ENCODE data around the gene HDHD3.
"Not testable (repeated sequence)": the region's sequence is repeated elsewhere in the genome, so short reads cannot be mapped to it uniquely, and the experiment has no call there.

The HDHD3 gene, protein sequence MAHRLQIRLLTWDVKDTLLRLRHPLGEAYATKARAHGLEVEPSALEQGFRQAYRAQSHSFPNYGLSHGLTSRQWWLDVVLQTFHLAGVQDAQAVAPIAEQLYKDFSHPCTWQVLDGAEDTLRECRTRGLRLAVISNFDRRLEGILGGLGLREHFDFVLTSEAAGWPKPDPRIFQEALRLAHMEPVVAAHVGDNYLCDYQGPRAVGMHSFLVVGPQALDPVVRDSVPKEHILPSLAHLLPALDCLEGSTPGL

DNA sequence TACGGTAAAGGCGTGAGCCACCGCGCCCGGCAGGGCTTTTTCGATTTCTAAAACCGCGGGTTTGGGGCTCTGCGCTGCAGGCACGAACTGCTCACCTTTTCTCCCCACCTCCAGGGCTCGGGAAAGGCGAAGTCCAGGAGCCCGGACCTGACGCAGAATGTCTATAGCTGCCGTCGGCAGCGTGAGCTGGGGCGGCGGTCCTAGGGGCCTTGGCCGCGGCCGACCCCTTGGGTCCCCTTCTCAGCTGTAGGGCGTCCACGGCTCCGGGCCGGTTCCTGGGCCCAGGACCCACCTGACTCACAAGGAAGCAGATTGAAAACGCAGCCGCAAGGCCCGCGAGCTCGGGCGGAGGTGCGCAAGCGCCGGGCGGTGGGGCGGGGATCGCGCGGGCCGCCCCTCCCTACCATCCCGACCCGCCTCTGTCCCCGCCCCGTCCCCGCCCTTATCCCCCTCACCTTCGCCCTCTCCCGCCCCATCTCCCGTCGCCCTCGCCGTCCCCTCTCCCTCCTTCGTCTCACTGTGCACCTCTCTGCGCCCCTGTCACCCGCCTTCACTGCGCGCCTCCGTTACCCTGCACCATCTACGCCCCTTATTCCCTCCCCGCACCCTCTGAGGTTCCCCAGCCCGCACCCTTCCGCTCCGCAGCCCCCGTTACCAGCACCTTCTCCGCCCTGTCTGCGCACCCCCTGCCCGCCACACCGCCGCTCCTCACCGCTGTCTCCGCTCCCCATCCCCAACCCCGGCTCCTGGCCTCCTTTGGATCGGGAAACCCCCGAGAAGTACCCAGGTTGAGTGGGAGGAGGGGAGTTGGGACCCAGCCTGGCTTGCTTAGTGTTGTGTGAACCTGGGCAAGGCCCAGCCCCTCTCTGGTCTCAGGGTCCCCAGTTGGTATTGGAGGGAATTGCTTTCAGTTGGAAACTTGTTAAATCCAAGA is at the start of gene HDHD3:
TSS of gene HDHD3 (minus strand) at position 353 of the 934 bp plus-strand sequence. CDS start 2,632 bp downstream, outside the sequence.
- peak; percentile 71 for DNase-seq (ENCODE audit: low read depth)

DNA sequence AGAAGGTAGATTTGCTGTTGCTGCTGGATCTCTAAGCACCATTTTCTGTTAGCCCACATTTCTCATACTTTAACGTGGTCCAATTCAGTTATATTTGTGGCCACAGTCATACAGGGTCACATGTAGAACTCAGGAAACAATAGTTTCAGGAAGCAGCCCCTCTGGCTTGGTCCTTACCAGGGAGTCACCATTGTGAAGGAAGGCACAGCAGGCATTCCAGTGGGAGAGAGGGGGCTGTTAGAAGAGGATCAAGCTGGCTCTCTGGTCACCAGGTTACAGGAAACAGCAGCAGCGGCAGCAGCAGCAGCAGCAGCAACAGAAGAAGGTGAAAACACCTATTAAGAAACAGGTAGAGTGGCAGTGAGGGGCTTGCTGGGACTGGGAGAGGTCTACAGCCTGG is 48.3 kb upstream of the HDHD3 start:
- DNase-seq (ENCODE audit: low read depth) = no peak

DNA sequence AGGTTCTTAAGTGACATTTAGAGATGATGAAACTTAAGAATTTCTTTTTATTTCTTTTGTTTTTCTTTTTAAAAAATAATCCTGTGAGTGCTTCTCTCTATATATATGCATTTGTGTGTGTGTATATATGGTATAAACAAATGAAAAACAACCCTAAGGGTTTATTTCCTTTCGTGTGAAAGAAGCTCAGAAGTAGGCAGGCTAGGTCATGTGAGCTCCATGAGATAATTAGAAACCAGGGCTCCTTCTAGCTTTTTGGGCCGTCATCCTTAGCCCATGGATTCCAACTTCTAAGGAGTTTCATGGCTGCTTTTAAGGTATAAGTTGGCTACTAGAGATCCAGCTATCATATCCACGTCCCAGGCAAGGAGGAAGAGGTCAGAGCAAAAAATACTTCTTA is 44.9 kb upstream of the HDHD3 start:
- DNase-seq (ENCODE audit: low read depth) = no peak

DNA sequence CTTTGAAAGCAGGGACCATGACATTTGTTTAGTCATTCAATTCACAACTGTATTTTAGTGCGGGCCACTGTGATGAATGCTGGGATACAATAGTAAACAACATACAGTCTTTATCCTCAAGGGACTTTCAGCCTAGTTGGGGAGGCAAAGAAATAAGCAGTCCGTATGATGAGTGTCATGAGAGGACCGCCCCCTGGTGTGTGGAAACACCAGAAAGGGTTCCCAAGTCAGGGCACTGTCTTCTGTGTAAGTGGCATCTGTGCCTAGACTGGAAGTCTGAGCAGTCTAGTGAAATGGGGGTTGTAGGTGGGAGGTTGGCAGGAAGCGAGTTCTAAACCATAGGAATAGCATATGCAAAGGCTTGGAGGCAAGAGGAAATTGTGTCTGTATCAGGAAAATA is 40.6 kb upstream of the HDHD3 start:
- DNase-seq (ENCODE audit: low read depth) = no peak

DNA sequence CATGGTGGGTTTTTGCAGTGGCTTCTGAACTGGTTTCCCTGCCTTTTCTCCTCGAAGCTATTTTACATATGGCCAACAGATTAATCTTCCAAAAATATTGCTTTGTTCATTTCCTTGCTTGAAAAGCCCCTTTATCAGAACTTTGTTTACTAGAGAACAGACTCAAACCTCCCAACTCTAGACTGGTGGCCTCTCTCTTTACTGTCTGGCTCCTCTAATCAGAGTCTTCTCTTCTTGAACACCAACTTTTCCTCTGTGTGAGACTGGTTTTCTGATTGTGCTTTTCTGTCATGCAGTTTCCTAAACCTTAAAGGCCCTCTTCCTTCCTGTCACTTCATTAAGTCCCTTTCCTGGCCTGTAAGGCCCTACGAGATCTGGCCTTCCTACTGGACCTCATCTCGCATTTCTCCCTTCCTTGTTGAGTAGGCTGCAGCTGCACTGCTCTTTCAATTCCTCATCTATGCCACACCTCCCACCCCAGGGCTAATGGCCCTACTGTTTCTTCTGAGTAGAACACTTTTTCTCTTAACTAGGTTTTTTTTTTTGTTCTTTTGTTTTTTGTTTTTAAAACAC is 39.4 kb upstream of the HDHD3 start:
- DNase-seq (ENCODE audit: low read depth) = no peak

DNA sequence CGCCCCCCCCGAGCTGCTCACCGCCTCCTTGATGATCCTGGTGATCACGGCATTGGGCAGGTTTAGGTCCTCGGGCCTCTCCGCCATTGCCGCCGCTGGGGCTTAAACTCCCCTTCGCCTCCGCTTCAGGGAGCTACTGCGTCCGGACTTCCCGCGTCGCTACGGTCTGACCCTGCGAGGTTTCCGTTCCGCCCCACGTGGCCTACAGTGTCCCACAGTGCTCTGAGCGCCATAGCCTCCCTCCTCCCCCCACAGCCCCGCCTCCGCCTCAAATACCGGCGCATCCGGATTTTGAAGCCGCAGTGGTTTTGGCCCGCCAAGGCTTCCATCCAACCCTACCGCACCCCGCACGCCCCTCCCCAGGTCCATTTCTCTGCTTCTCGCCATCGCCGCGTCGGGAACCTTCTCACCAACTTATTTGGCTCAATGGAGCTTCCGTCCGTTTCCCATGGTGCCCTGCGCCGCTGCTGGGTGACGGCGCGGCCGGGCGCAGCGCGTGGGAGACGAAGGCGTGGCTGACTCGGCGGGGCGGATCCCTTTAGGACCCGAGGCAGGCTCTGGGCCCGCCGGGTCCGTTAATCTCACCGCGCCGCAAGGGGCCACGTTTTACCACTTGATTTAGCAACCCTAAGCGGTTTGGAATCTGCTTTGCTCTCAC is 33.5 kb upstream of the HDHD3 start, which contains the start of the genes C9orf43 and POLE3:
TSS of gene C9orf43 (plus strand) at position 541 of the 658 bp plus-strand sequence. CDS start 2,747 bp downstream, outside the sequence.
TSS of gene POLE3 (minus strand) at position 469 of the 658 bp plus-strand sequence. CDS start at position 87, 382 bp downstream.
- peak; percentile 95 for DNase-seq (ENCODE audit: low read depth)

DNA sequence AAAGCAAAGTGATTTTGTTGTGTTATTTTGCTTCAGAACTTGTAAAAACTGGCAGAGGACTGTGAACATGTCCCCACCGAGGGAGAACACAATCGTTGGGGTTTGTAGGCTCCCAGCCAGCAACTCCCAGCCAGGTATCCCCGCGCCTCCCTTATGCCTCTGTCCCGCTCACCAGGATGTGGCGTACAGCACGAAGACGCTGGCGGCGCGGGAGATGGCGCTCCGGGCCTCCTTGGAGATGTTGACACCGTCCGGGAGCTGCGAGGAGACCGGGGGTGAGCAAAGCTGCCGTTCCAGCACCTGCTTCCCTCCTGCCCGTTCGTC is 33.1 kb upstream of the HDHD3 start:
- no peak for DNase-seq (ENCODE audit: low read depth)

DNA sequence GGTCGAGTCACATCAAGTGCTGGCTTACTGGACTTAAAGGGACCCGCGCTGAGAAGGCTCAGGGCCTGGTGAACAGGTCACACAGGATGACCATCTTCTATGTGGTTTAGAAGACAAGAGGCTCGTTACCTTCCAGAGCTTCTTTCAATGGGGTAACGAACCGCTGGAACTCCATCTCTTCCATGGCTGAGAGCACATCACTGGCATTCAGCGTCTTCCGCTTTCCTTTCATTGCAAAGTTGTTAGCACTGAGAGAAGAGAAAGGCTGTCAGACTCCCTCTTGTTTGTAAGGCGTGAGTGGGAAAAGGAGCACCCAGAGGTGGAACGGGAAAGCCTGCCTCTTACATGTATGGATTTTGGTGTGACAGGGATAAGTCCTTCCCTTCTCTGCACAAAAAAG is 32.7 kb upstream of the HDHD3 start:
- DNase-seq (ENCODE audit: low read depth) = no peak

DNA sequence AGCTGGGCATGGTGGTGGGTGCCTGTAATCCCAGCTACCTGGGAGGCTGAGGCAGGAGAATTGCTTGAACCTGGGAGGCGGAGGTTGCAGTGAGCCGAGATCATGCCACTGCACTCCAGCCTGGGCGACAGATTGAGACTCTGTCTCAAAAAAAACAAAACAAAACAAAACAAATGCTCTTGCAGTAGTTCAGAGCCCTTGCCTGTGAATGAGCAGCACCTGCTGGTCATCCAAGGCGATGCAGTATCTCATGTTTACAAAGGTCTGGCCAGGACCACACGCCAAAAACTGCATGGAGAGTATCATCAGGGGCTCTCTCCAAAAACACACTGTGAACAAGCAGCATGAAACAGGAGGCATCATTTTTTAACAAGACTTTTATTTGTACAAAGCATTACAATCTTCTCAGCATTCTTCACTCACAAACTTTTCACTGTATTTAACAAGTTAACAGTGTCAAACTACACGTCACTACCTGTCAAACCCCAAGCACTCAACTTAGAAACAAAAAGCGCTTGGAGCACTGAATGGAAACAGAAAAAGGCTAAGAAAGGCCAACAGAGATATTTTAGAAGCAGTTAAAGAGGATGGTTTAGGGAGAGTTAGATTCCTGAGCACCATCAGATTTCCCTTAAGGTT is 30.2 kb upstream of the HDHD3 start:
- DNase-seq (ENCODE audit: low read depth) = peak; percentile 43

DNA sequence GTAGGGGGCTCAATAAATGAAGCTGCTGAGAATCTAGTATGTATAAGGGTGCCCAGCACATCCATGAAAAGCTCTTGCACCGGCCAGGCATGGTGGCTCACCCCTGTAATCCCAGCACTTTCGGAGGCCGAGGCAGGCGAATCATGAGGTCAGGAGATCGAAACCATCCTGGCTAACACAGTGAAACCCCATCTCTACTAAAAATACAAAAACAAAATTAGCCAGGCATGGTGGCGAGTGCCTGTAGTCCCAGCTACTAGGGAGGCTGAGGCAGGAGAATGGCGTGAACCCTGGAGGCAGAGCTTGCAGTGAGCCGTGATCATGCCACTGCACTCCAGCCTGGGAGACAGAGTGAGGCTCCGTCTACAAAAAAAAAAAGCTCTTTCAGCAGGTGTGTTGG is 29.6 kb upstream of the HDHD3 start:
- DNase-seq (ENCODE audit: low read depth) = not testable (repeated sequence)

DNA sequence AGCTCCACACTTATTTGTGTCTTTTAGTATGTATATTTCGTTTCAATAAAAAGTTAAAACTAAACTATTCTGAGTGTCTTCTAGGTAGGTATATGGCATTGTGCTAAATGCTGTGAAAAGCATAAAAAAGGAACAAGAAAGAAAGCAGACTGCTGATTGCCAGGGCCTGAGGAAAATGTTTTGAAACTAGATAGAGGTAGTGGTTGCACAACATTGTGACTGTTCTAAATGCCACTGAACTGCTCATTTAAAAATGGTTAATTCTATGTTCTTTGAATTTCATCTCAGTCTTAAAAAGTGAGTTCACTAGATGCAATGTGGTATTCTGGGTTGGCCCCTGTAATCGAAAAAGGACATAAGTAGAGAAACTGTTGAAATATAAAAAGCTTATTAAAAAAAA is 26.9 kb upstream of the HDHD3 start:
- no peak for DNase-seq (ENCODE audit: low read depth)

DNA sequence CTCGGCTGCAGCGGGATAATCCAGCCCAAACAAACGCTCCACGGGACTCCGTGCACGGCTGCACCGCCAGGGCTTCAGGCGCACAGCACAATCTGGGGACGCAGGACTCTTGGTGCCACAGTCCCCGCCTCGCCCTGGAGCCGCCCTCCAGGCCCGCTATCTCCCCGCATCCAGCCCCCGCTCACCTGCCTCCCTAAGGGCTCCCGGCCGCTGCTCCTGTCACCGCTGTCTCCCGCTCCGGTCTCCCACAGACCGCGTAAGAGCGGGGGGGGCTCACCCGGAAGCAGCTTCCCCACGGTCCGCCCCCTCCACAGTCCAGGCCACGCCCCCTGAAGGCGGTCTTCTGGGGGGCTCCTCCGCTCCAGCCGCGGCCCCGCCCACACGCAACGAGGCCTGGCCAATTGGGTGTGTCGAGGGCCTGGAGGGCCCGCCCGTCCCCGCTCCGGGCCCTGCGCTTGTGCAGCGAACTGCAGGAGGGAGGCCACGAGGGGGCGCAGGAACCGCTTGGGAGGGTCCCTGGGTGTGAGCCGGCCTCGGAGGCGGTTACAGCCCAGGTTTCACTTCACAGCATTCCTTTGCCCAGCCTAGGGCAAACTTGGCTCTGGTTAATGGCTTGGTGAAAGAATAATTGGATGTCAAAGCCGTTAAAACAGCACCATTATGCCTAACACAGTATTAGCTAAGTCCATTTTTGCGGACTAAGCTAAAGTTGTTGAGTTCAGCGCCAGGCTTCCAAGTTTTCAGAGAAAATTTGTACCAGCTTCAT is 24.4 kb upstream of the HDHD3 start, which contains the start of gene ALAD:
TSS of gene ALAD (minus strand) at position 258 of the 766 bp plus-strand sequence. CDS start 7,725 bp downstream, outside the sequence.
- peak; percentile 99 for DNase-seq (ENCODE audit: low read depth)

DNA sequence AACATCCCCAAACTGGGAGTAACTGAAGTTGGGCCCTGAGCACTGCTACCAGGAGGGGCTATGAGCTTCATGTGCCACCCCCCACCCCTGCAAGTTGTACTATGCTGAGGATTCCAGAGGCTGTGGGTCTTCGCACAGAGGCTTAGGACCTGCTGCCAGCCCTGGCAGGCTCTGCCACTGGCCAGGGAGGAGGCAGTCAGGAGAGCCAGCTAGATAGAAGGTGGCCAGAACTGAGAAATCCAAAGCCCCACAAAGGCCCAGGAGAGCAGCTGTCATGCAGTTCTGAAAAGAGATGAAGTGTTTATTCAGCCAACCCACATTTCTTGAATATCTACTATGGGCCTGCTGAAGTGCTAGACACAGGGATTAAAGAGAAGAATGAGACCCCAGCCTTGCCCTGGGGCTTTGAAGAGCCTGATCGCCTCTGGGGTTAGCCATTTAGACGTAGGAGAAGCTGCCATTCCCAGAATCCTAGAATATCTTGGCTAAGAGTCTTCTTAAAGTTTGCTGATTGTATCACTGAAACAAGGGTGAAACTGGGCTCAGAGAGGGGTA is 22.9 kb upstream of the HDHD3 start:
- DNase-seq (ENCODE audit: low read depth) = no peak

DNA sequence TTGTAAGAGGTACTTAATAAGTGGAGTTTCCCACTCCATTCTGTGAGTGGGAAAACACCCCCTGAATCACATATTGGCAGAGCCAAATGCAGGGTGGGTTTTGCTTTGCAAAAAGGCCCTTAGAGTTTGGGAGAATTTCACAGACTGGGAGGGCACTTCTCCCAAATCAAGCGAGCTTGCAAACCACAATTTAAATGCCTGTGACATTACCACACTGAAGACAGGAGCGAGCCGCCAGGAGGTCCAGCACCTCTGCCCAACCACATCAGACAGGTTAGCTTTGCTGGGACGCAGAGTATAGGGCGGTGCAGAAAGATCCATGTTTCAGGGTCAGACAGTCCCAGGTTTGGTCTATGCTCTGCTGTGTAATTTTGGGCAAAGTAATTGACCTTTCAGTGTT is 22.0 kb upstream of the HDHD3 start:
- DNase-seq (ENCODE audit: low read depth) = no peak

DNA sequence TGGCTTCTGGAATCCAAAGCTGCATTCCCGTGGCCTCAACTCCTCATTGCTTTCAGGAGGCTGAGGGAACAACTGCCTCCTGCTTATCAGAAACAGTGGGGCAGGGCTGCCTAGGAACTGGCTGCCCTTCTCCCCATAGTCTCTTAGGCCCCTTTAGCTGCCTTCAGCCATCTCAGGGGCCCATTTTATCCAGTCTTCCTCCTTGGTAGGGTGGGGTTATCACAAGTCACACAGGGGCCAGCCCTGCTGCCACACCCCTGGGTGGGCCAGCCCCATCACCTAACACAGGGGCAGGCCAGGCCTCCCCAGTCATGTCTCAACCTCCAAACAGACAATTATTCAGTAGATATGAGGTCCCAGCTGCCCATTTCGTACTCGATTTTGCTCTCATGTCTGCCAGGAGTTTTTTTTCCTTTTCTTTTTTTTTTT is 20.4 kb upstream of the HDHD3 start:
- no peak for DNase-seq (ENCODE audit: low read depth)

DNA sequence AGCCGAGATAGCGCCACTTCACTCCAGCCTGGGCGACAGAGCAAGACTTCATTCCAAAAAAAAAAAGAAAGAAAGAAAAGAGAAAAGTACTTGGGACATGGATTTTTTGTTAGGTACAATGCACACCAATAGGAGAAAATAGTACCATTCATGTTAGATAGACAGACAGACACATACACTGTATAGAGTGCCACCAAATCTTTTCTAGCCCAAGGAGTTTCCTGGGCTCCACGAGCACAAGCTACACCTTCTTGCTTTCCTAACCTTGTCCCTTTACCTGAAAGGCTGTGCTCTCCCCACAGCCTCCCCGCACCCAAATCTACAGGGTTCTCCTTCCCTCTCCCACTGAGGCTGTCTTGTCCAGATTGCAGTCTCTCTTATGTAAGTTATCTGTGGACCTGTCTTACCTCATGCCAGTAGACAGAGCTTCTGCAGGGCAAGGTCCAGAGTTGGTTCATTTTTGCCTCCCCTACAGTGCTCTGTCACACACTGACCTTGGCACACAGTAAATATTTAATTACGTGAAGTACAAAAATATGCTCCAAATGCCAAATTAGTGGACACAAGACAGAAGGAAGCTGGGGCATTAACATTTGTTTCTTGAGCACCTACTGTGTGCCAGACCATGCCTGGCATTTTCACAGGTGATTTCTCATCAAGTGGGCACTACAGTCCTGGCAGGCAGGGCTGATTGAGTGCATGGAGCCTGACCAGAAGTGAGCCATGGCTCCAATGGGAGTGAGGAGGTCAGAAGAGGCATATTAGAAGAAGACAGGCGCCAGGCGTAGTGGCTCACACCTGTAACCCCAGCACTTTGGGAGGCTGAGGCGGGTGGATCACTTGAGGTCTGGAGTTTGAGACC is 18.4 kb upstream of the HDHD3 start:
- DNase-seq (ENCODE audit: low read depth) = no peak

DNA sequence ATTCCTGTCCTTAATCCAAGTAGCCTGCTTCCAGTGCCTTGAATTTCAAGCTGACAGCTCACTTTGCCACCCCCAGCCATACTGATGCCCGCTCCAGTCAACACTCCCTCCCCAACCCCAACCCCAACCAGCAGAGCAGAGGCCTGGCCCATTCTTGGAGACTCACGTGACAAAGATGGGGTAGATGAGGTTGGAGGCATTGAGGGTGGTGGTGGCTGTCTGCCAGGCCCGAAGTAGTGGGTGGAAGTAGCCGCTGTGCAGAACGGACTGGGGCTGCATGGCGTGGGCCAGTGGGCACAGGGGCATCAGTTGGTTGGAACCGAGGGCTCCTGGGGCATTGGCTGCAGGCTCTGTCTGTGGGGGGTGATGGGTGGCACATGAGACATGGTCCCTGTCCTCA is 16.5 kb upstream of the HDHD3 start:
- no peak for DNase-seq (ENCODE audit: low read depth)

DNA sequence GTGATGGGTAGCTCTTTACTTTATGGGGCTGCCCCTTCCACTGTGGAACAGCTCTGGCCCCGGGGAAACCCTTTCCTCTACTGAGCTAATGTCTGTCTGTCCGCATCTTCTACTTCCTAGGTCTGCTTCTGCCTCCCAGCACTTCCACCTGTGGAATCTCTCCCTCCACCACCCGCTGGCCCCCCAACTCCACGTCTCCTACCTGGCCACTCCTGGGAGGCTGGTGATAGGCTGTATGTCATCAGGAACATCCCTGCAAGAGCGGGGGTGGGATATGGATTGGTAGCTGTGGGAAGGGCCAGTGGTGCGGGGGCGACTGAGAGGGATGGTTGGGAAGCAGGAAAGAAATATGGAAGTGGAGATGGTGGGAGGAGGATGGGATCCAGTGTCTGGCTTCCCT is 15.1 kb upstream of the HDHD3 start:
- no peak for DNase-seq (ENCODE audit: low read depth)

DNA sequence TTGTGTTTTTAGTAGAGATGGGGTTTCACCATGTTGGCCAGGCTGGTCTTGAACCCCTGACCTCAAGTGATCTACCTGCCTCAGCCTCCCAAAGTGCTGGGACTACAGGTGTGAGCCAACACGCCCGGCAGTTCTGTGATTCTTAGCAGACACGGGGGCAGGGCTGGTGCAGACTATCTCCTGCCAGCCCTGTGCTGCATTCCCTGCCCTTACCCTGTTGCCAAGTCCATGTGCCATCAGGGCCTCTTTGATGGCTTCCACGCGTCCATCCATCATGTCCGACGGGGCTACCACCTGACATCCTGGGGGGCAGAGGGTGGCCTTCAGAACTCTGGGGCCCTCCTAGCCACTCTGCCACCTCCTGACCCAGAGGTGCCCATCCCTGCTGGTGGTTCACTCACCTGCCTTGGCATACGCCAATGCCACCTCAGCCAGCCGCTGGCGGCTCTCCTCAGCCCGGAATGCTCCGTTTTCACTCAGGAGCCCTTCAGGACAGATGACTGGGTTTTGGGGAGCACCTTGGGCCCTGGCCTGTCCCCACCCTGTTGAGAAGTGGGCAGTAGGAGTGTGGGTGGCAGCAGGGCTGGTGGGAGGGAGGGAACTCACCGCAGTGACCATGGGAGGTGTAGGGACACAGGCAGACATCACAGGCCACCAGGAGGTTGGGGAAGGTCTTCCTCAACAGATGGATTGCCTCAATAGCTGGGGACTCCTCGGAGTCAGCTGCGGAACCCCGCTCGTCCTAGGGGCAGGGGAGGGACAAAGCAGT is 13.6 kb upstream of the HDHD3 start:
- no peak for DNase-seq (ENCODE audit: low read depth)

Measured in activated T-cell treated with anti-CD3 and anti-CD28 coated beads for 48 hours (primary cell).